B cell (primary cell): Measurements from ENCODE around the gene TRERF1. TPM values are rescaled to one million over a fixed set of nuclear protein-coding genes. Genes with fewer than 3 reads are reported as not detected.

ENCODE experiments used
- ATAC-seq: fragments of 200-7000 bp; cut with Tn5 transposase; one replicate; pipeline ENCODE4 v1.10.0; 2021; ENCODE audit warnings: low read depth, mild to moderate bottlenecking, moderate number of reproducible peaks, moderate library complexity
- CTCF ChIA-PET: fragments of 350-600 bp; sonication (Branson Sonifier 250); formaldehyde crosslinking; loops from one replicate; lab custom pipeline; 2021; ENCODE audit warnings: antibody characterized with exemption, inconsistent platforms; lab: Charles Lee
- POLR2A ChIA-PET: fragments of 350-600 bp; sonication (Branson Sonifier 250); formaldehyde crosslinking; loops from one replicate; lab custom pipeline; 2021; ENCODE audit warnings: antibody characterized with exemption; lab: Charles Lee
- DNase-seq: peaks from one replicate; pipeline ENCODE4 v3.0.0; 2013
- H2AFZ ChIP-seq: 2 replicates; pipeline ENCODE4 v1.6.1; 2012; ENCODE audit warnings: mild to moderate bottlenecking, low read depth, low read length; ENCODE audit not compliant: insufficient read depth, poor library complexity, severe bottlenecking
- H3K27ac ChIP-seq, 2 donors: 1 replicate in 1 of 2; 2 replicates in 1 of 2; pipeline ENCODE4 v1.5.1; 2012 to 2013; ENCODE audit warnings: low read length in 2 of 2, mild to moderate bottlenecking in 2 of 2, moderate library complexity in 1 of 2
- H3K27me3 ChIP-seq, 4 experiments: fragments of 200-600 bp in 1 of 4; sonication (generic) in 1 of 4; replicated peaks in 1 of 4; 1 replicate in 2 of 4; 2 replicates in 2 of 4; pipeline versions ENCODE4 v1.6.1 to v1.7.0; 2013 to 2016; ENCODE audit warnings: low read length in 3 of 4, mild to moderate bottlenecking in 2 of 4, mixed read lengths in 1 of 4, moderate library complexity in 1 of 4; ENCODE audit not compliant: insufficient read depth in 4 of 4, control insufficient read depth in 3 of 4; ENCODE audit errors: control extremely low read depth in 1 of 4
- H3K36me3 ChIP-seq, 2 experiments: replicated peaks in 1 of 2; 1 replicate in 1 of 2; 2 replicates in 1 of 2; pipeline versions ENCODE4 v1.6.1 to v1.7.1; 2013; ENCODE audit warnings: low read length in 1 of 2; ENCODE audit not compliant: insufficient read depth in 2 of 2, control insufficient read depth in 1 of 2; ENCODE audit errors: control extremely low read depth in 1 of 2, extremely low read depth in 1 of 2
- H3K4me1 ChIP-seq, 2 donors: fragments of 200-600 bp in 1 of 2; sonication (generic) in 1 of 2; 1 replicate in 1 of 2; 2 replicates in 1 of 2; pipeline versions ENCODE4 v1.5.1 to v1.6.1; 2013 to 2017; ENCODE audit warnings: low read length in 2 of 2; ENCODE audit not compliant: control insufficient read depth in 2 of 2, insufficient read depth in 2 of 2
- H3K4me2 ChIP-seq: replicated peaks from 2 replicates; pipeline ENCODE3; 2012; ENCODE audit warnings: mild to moderate bottlenecking, low read depth, low read length; ENCODE audit not compliant: poor library complexity, severe bottlenecking
- H3K4me3 ChIP-seq, 5 experiments: fragments of 200-600 bp in 1 of 5; sonication (generic) in 1 of 5; 1 replicate in 3 of 5; 2 replicates in 2 of 5; pipeline versions ENCODE4 v1.5.1 to v1.7.0; 2011 to 2016; ENCODE audit warnings: low read length in 4 of 5, mild to moderate bottlenecking in 4 of 5, low read depth in 2 of 5, control low read depth in 1 of 5, moderate library complexity in 1 of 5; ENCODE audit not compliant: insufficient read depth in 1 of 5; ENCODE audit errors: control extremely low read depth in 1 of 5, extremely low read depth in 1 of 5
- H3K79me2 ChIP-seq: fragments of 200-600 bp; sonication (generic); one replicate; pipeline ENCODE4 v1.6.0; 2016; ENCODE audit warnings: low read length; ENCODE audit not compliant: control insufficient read depth, insufficient read depth
- H3K9ac ChIP-seq: fragments of 200-600 bp; sonication (generic); 2 replicates; pipeline ENCODE4 v1.6.1; 2017; ENCODE audit warnings: mild to moderate bottlenecking, low read length, moderate library complexity
- H3K9me3 ChIP-seq, 3 donors: one replicate each; pipeline versions ENCODE4 v1.6.1 to v1.7.1; 2013; ENCODE audit warnings: low read length in 2 of 3; ENCODE audit not compliant: control insufficient read depth in 2 of 3, insufficient read depth in 1 of 3; ENCODE audit errors: control extremely low read depth in 1 of 3
- H4K20me1 ChIP-seq: 2 replicates; pipeline ENCODE4 v1.6.0; 2012; ENCODE audit warnings: mild to moderate bottlenecking, low read length; ENCODE audit not compliant: insufficient read depth, control insufficient read depth, poor library complexity, severe bottlenecking
- H3K27ac Mint-ChIP-seq: one replicate; pipeline ENCODE4 v1.8.0; 2021; ENCODE audit warnings: mixed read lengths
- H3K27me3 Mint-ChIP-seq: one replicate; pipeline ENCODE4 v1.8.0; 2021; ENCODE audit warnings: mixed read lengths
- H3K4me1 Mint-ChIP-seq: one replicate; pipeline ENCODE4 v1.8.0; 2021; ENCODE audit warnings: mixed read lengths
- H3K4me3 Mint-ChIP-seq: one replicate; pipeline ENCODE4 v1.8.0; 2021; ENCODE audit warnings: mixed read lengths
- H3K9me3 Mint-ChIP-seq: one replicate; pipeline ENCODE4 v1.8.0; 2022; ENCODE audit warnings: mixed read lengths; ENCODE audit not compliant: insufficient read depth
- CTCF ChIP-seq: fragments of 200-600 bp; IDR thresholded peaks from one replicate; pipeline ENCODE4 v1.8.0; 2022; ENCODE audit warnings: antibody characterized with exemption, mild to moderate bottlenecking
- EZH2 ChIP-seq: IDR thresholded peaks from 2 replicates; pipeline ENCODE4 v1.6.1; 2012; ENCODE audit warnings: borderline replicate concordance, low read depth, mild to moderate bottlenecking, moderate library complexity, low read length; ENCODE audit not compliant: insufficient read depth, poor library complexity, severe bottlenecking
- WGBS: methylation state at CpG from one replicate; pipeline ENCODE4 v1.1.5; 2013; ENCODE audit warnings: missing lambda C conversion rate; ENCODE audit not compliant: insufficient coverage; 5-methylcytosine and 5-hydroxymethylcytosine counted together
- intact Hi-C: fragments of 100-400 bp; cut with micrococcal nuclease; formaldehyde crosslinking; loops from one replicate; pipeline ENCODE4 v1.10.0; 2022
- polyA plus RNA-seq: library from polyadenylated mRNA; depleted of rRNA; stranded (reverse); fragments of >200 nt; gene quantifications from 2 replicates; pipeline ENCODE4 v1.2.3, GENCODE V29; 2012
- total RNA-seq, 2 donors: library from RNA; stranded (reverse); fragments of 120-200 nt in 1 of 2; gene quantifications; 1 replicate in 1 of 2; 2 replicates in 1 of 2; pipeline versions ENCODE4 v1.2.3 to v1.2.4, GENCODE V29; 2013 to 2022

The TRERF1 gene
- total and polyA plus RNA-seq, 2 donors (not counting 1 experiment from before 2014, with no cell fraction given): 3.5 to 6.7 TPM

- Histone ChIP-seq H3K9me3 (no peaks in the 10 kb centered on the region), H3K27ac (no peak overlapping the region), H4K20me1 (no peaks in the 10 kb centered on the region), H3K4me1 (no peaks in the 10 kb centered on the region), H3K79me2 (no peaks in the 10 kb centered on the region), H3K36me3 (no peaks in the 10 kb centered on the region), H2AFZ (no peak overlapping the region), H3K27me3 (no peaks in the 10 kb centered on the region), H3K9ac (no peak overlapping the region), H3K4me2 (no peak overlapping the region), H3K4me3 (no peak overlapping the region)
- H3K4me3 Mint-ChIP-seq: no peak overlapping the region
- H3K4me1 Mint-ChIP-seq: no peaks in the 10 kb centered on the region
- H3K9me3 Mint-ChIP-seq: no peaks in the 10 kb centered on the region
- DNase-seq (no peak), ATAC-seq (no peak)
- no peaks in the 10 kb centered on the region for H3K27me3 Mint-ChIP-seq
- TF ChIP-seq CTCF (no peak), EZH2 (no peak)
- ChIA-PET POLR2A (no interaction called here), CTCF (interaction anchor here (0.7 kb wide), 1 partner anchor 299 kb away, joined by 3 read pairs; no protein-coding TSS in a partner anchor)
- intact Hi-C loops: no loop called here
- 100% methylated on average over 2 of the region's 3 CpGs for WGBS
- no peak overlapping the region for H3K27ac Mint-ChIP-seq
Measured at GRCh38 chr6:42295677-42296076, 156.0 kb downstream of the TRERF1 start.

- H3K36me3 ChIP-seq: no peaks in the 10 kb centered on the region
- ChIA-PET CTCF (no interaction called here), POLR2A (no interaction called here)
- H4K20me1 ChIP-seq: no peaks in the 10 kb centered on the region
- Mint-ChIP-seq H3K9me3 (no peaks in the 10 kb centered on the region), H3K27me3 (no peaks in the 10 kb centered on the region), H3K27ac (no peak overlapping the region), H3K4me1 (no peaks in the 10 kb centered on the region), H3K4me3 (no peak overlapping the region)
- H2AFZ ChIP-seq: no peak overlapping the region
- intact Hi-C loops: no loop called here
- H3K9me3 ChIP-seq: no peaks in the 10 kb centered on the region
- no peak overlapping the region for H3K9ac ChIP-seq
- TF ChIP-seq CTCF: no peak
- no peak for TF ChIP-seq EZH2
- no peak overlapping the region for H3K27ac ChIP-seq
- no peak overlapping the region for H3K4me2 ChIP-seq
- H3K4me1 ChIP-seq: no peaks in the 10 kb centered on the region
- whole genome bisulfite sequencing: no CpG with 5 or more reads among the region's 1 CpG
- H3K27me3 ChIP-seq: no peaks in the 10 kb centered on the region
- no peak overlapping the region for H3K4me3 ChIP-seq
- ATAC-seq: no peak
- H3K79me2 ChIP-seq: no peaks in the 10 kb centered on the region
- DNase-seq: no peak
Measured at GRCh38 chr6:42295181-42295580, 156.5 kb downstream of the TRERF1 start.
